ENCODE results near the gene KLHDC3.
A peak's percentile ranks its signal among the peaks of the same experiment; 100 is the strongest.
"Not testable (repeated sequence)": the region's sequence is repeated elsewhere in the genome, so short reads cannot be mapped to it uniquely, and the experiment has no call there.

Gene KLHDC3

GRCh38 chr6:42988486-42989020 is 25.5 kb upstream of the KLHDC3 start:
- DNase-seq (ENCODE audit: low read depth): no peak

GRCh38 chr6:42989923-42990322 is 24.1 kb upstream of the KLHDC3 start:
- no peak for DNase-seq (ENCODE audit: low read depth)

GRCh38 chr6:42993445-42993844 is 20.6 kb upstream of the KLHDC3 start:
- DNase-seq (ENCODE audit: low read depth): no peak

GRCh38 chr6:42996513-42996912 is 17.5 kb upstream of the KLHDC3 start:
- no peak for DNase-seq (ENCODE audit: low read depth)

GRCh38 chr6:42998205-42998604 is 15.8 kb upstream of the KLHDC3 start:
- not testable (repeated sequence) for DNase-seq (ENCODE audit: low read depth)

- no peak for DNase-seq (ENCODE audit: low read depth)
These were observed 12.2 kb upstream of the KLHDC3 start for GRCh38 chr6:43001843-43002242.

- DNase-seq (ENCODE audit: low read depth): no peak
These were observed 8.2 kb upstream of the KLHDC3 start for GRCh38 chr6:43005844-43006243.

- no peak for DNase-seq (ENCODE audit: low read depth)
These were observed 7.8 kb upstream of the KLHDC3 start for GRCh38 chr6:43006251-43006650.

GRCh38 chr6:43007126-43007525 is 6.9 kb upstream of the KLHDC3 start:
- DNase-seq (ENCODE audit: low read depth): no peak

- DNase-seq (ENCODE audit: low read depth): peak; percentile 37
These were observed 4.9 kb upstream of the KLHDC3 start for GRCh38 chr6:43009124-43009523.

- DNase-seq (ENCODE audit: low read depth): no peak
These were observed 2.8 kb upstream of the KLHDC3 start for GRCh38 chr6:43011207-43011606.

- no peak for DNase-seq (ENCODE audit: low read depth)
These were observed 1.7 kb upstream of the KLHDC3 start for GRCh38 chr6:43012364-43012763.

GRCh38 chr6:43013097-43013842 is 779 bp upstream of the KLHDC3 start:
- peak; percentile 26 for DNase-seq (ENCODE audit: low read depth)

- peak; percentile 58 for DNase-seq (ENCODE audit: low read depth)
These were observed 423 bp downstream of the KLHDC3 start for GRCh38 chr6:43014434-43014909.

- no peak for DNase-seq (ENCODE audit: low read depth)
These were observed 2.3 kb downstream of the KLHDC3 start for GRCh38 chr6:43016176-43016942.

GRCh38 chr6:43016943-43017334 is 2.9 kb downstream of the KLHDC3 start:
- no peak for DNase-seq (ENCODE audit: low read depth)

GRCh38 chr6:43019152-43019551 is 5.1 kb downstream of the KLHDC3 start:
- DNase-seq (ENCODE audit: low read depth): no peak

GRCh38 chr6:43020052-43020705 is 6.1 kb downstream of the KLHDC3 start:
- no peak for DNase-seq (ENCODE audit: low read depth)

GRCh38 chr6:43020847-43021246 is 6.8 kb downstream of the KLHDC3 start:
- peak; percentile 21 for DNase-seq (ENCODE audit: low read depth)

GRCh38 chr6:43021270-43022047 is 7.4 kb downstream of the KLHDC3 start, which contains the start of gene RRP36:
Gene RRP36, plus strand, starts transcription at chr6:43021623. Its CDS starts 32 bp downstream, at chr6:43021655.
- DNase-seq (ENCODE audit: low read depth): peak; percentile 75

GRCh38 chr6:43024436-43024835 is 10.4 kb downstream of the KLHDC3 start:
- no peak for DNase-seq (ENCODE audit: low read depth)

GRCh38 chr6:43026365-43026764 is 12.3 kb downstream of the KLHDC3 start:
- DNase-seq (ENCODE audit: low read depth): no peak

Measured in iris pigment epithelial cell (primary cell).